ENCODE data around the gene RSPH4A. TPM values are rescaled to one million over a fixed set of nuclear protein-coding genes. Genes with fewer than 3 reads are reported as not detected.

Gene RSPH4A
- under 1 TPM in 7 of 9 donors, not detected in 2; 0.12 to 0.42 (median 0.20) TPM for total RNA-seq
- polyA plus RNA-seq: under 1 TPM; 0.12 to 0.23 TPM
- long read RNA-seq, donor 1: 0 reads
- long read RNA-seq, donor 2: 0 reads
- long read RNA-seq, donor 3: 0 reads

DNA sequence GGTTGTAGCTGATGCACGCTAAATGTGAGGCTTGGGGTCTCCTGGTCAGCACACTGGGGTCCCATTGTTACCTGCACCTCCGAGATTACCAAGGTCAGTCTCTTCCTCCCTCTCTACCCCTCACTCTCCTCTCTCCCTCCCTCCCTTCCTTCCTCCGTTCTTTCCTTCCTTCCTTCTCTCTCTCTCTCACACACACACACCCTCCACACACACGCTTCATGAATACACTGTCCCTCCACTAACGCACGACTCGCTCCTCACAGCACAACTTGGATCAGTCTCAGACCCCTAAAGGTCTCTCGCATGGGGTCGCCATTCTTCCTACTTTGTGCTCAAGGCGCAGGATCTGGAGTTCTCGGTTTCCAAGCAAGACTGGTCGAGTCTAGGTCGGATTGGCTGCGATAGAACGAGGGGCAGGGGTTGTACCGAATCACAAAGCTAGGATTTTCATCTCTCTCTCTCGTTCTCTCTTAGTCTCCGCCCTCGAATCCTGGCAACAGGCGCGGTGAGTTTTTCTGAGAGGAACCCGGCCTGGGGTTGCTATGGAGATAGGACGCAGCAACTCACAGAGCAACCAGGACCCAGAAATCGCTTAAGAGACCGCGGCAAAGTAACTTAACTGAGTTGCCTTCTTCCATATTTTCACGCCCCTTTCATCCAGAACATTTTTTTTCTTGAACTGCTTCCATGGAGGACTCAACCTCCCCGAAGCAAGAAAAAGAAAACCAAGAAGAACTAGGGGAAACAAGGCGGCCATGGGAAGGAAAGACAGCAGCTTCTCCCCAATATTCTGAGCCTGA lies at the start of gene RSPH4A:
Gene RSPH4A (plus strand): TSS at position 543 of the 800 bp plus-strand sequence. CDS start 145 bp downstream, at position 688.
- WGBS, 4 donors: 0 to 1% (median 0%) methylated on average over 29 of the region's 29 CpGs
- H3K9me3 ChIP-seq: no peaks in the 10 kb centered on the region
- peak within 1 kb of the TSS in 2 of 12 donors; percentile 13 to 49 for H3K27ac ChIP-seq
- H3K27me3 ChIP-seq: no peaks in the 10 kb centered on the region
- H3K4me3 ChIP-seq: peak within 1 kb of the TSS; percentile 2 to 68 (median 54)
- TF ChIP-seq POLR2A (IDR thresholded peaks at IDR 0.05): no peak
- TF ChIP-seq, protein P1, sequence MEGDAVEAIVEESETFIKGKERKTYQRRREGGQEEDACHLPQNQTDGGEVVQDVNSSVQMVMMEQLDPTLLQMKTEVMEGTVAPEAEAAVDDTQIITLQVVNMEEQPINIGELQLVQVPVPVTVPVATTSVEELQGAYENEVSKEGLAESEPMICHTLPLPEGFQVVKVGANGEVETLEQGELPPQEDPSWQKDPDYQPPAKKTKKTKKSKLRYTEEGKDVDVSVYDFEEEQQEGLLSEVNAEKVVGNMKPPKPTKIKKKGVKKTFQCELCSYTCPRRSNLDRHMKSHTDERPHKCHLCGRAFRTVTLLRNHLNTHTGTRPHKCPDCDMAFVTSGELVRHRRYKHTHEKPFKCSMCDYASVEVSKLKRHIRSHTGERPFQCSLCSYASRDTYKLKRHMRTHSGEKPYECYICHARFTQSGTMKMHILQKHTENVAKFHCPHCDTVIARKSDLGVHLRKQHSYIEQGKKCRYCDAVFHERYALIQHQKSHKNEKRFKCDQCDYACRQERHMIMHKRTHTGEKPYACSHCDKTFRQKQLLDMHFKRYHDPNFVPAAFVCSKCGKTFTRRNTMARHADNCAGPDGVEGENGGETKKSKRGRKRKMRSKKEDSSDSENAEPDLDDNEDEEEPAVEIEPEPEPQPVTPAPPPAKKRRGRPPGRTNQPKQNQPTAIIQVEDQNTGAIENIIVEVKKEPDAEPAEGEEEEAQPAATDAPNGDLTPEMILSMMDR (IDR thresholded peaks at IDR 0.05): peak in 5 of 12 donors; percentile 6 to 29 (median 13)
- H3K36me3 ChIP-seq: no peaks in the 10 kb centered on the region
- peaks cover 0 to 14% (median 4%) of the 10 kb centered on the region in 12 donors for H3K4me1 ChIP-seq
- DNase-seq (peak; percentile 89 to 94 (median 91)), ATAC-seq (peak; percentile 93 to 100 (median 100))
- intact Hi-C loops (cut with DNase I): no loop called here

DNA sequence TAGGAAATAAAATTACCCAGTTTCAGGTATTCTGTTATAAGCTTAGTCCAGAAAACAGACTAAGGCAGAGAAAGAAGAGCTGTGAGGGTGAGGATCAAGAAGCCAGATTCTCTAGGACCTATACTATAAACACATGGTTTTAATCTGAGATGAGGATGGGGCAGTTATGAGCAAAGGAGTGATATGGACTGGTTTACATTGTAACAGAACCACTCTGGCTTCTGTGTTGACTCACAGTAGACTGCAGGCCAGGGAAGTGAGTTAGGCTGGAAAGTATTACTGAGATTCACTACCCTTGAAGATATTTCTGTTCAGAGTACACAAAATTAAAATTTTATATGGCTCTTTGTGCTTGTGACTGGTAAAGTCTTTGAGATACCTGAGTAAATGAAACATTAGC lies 48.2 kb upstream of the RSPH4A start:
- Histone ChIP-seq H3K9me3 (no peaks in the 10 kb centered on the region), H3K4me1 (peaks cover 3 to 31% (median 19%) of the 10 kb centered on the region in 12 donors), H3K4me3 (no peak overlapping the region), H3K27me3 (no peaks in the 10 kb centered on the region), H3K27ac (no peak overlapping the region), H3K36me3 (no peaks in the 10 kb centered on the region)
- intact Hi-C loops (cut with DNase I): loop anchor here in 6 of 10 donors (10.0 kb wide), 4 partner anchors 283 to 453 kb away; partner anchors contain the start of gene TSPYL1 (in 2 of the 6)
- ATAC-seq: no peak
- no peak for DNase-seq
- TF ChIP-seq, protein P1 (IDR thresholded peaks at IDR 0.05): no peak
- TF ChIP-seq POLR2A (IDR thresholded peaks at IDR 0.05): no peak

GRCh38 chr6:116568821-116569755 lies 47.2 kb upstream of the RSPH4A start:
- TF ChIP-seq, protein P1 (IDR thresholded peaks at IDR 0.05): no peak
- no peak for TF ChIP-seq POLR2A (IDR thresholded peaks at IDR 0.05)
- intact Hi-C loops (cut with DNase I): loop anchor here in 6 of 10 donors (10.0 kb wide), 4 partner anchors 284 to 454 kb away; partner anchors contain the start of gene TSPYL1 (in 2 of the 6)
- Histone ChIP-seq H3K36me3 (peaks cover 0 to 5% (median 0%) of the 10 kb centered on the region in 9 donors), H3K9me3 (no peaks in the 10 kb centered on the region), H3K27me3 (no peaks in the 10 kb centered on the region), H3K4me1 (peaks cover 3 to 41% (median 29%) of the 10 kb centered on the region in 12 donors), H3K4me3 (no peak overlapping the region), H3K27ac (peak overlapping the region in 1 of 12 donors; percentile 3)
- ATAC-seq: no peak
- 57 to 66% (median 65%) methylated on average over 7 of the region's 7 CpGs for WGBS, 4 donors
- no peak for DNase-seq
